NCI-H1048 (cell line): ENCODE data around the gene UCK2.

ENCODE experiments used
- DNase-seq: peaks from one replicate; lab custom pipeline; 2025; lab: John Stamatoyannopoulos, UW

Gene UCK2

DNA sequence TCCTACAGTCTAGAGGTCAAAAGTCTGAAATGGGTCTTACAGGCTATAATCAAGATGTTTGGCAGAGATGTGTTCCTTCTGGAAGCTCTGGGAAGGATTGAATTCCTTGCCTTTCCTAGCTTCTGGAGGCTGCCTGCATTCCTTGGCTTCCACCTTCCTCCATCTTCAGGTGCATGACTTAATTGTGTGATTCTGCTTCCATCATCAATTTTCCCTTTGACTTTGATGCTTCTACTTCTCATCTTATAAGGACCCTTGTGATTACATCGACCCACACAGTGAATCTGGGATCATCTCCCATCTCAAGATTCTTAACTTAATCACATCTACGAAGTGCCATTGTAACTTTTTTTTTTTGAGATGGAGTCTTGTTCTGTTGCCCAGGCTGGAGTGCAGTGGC, 111.4 kb downstream of the UCK2 start:
- no peak for DNase-seq

DNA sequence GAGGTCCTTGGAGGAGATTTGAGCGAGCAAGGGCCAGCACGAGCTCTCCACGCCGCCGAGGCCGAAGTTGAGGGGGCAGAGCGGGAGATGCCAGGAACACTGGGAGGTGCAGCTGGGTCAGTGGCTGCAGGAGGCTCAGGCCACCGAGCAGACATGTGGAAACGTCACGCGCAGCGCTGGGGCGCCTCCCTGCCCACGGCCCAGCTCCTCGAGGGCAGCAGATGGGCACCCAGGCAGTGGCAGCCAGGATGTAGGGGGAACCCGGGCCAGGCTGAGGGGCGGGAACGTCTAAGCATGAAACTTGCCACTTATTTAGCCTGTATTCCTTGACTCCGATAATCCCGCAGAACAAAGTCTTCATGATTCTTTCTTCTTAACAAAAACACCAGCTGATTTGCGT, 114.1 kb downstream of the UCK2 start:
- DNase-seq: no peak

DNA sequence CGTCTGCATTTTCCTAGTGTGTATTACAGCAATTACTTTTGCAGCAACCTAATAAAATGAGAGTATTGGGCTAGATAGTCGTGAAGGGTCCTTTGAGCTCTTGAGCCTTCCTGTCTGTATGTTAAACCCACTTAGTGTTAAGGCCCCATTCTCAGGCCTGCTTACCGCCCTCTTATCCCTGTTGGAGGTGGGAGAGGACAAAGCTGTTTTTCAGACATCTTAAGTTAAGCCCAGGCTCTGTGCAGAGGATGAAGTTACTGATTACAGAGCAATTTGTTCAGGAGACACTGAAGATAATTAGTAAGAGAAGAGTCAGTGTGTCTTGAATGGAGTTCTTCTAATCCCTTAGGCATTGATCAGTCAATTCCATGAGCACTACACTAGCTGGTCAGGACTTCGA, 114.6 kb downstream of the UCK2 start:
- no peak for DNase-seq

DNA sequence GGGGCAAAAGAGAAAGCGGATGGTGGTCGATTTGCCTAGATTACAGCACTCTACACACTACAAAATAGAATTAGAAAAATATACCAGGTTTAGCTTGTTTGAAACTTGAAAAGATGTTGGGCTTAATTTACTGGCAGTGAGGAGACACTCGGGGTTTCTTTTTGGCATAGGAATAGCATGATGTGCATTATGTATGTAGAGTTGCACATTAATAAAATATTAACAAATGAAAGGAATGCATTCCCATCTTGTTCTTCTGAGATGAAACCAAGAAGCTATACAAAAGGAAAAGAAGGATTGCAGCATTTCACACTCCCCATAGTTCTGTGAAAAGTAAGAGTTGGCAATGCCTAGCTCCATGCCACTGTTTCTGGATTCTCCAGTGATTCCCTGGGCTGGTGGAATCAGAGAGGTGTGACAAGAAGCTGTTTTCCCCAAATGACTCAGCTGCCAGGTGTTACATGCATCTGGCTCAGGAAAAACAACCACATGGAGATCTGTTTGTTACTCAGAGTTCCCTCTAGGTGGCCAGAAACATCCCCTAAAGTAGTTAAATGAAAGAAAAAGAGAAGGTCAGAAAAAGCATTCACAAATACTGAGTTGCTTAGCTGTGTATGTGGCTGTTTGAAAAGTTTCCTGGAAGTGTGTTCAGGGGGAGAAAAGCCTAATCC, 115.6 kb downstream of the UCK2 start:
- no peak for DNase-seq

DNA sequence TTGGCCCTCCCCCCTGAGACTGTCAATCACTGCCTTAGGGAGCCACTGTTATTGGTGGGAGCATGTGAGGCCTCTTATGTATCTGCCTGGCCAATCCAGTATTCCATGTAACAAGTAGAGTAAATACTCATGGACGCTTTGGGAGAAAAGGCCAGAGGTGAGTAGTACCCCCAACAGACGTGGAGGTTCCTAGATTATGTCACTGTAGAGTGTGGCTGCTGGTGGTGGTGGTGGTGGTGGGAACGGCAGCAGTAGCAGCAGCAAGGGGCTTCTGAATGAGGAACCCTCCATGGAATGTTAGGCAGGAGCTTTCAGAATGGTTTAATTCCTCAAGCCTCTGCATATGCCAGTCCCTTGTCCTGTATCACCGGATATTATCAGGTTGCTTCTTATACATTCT, 118.5 kb downstream of the UCK2 start:
- DNase-seq: no peak

DNA sequence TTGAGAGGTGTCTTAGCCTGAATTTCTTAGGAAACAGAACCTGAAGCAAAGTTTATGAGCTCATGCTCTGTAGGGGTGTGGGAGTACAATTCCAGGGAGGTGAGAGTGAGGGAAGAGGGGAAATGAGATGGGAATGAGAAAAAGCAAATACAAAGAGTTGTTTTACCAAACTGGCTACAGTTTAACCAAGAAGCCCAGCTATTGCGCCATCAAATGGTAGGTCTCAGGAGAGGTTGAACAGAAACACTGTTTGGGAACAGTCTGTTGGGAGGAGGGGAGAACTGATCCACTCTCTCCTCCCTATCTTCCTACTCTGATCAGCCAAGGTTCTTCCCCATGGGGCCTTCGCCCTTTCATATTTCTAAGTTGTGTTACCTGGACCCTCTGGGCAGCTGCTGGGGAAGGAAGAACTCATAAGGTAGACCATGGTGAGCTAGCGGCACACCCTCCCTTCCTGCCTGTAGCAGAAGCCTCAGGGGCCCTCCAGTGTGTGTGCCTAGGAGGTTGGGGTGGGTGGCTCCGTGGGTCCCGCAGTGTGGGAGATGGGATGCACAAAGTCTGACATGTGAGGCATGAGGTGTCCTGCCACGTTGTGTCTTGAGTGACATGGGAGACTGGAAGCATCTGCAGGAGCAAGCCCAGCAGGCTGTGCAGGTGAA, 120.5 kb downstream of the UCK2 start:
- DNase-seq: no peak

DNA sequence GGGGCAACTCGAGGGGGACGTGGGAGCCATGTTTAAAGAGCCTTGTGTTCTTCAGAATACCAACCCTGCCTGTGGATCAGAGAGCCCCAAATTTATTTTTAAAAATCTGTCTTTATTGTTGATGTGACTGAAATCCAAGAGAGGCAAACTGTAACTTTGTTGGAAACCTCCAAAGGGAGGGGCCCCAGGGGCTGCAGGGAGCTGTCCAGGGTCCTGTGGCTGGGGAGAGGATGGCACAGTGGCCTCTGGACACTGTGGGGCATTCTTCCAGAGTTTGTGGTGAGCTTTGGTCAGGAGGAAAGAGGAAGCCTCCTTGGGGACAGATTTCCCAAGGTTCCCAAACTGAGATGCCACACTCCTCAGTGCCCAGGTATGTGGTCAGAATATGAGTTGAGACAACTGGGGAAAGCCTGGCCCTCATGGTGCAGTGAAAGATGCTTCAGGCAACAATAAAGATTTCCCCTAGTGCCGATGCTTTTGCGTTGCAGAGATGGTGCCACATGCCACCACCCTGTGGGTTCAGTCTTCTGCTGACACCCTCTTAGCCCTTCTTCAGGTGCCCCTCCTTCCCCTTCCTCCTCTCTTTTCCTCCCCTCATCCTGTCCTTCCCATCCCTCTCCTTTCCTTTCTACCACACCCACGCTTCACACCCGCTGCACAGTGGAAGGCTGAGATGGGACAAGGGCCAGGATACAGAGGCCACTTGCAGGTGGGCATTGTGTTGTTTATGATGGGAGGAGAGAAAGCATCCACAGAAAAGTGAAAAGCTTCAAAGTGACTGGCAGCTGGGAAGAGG, 122.1 kb downstream of the UCK2 start:
- no peak for DNase-seq

DNA sequence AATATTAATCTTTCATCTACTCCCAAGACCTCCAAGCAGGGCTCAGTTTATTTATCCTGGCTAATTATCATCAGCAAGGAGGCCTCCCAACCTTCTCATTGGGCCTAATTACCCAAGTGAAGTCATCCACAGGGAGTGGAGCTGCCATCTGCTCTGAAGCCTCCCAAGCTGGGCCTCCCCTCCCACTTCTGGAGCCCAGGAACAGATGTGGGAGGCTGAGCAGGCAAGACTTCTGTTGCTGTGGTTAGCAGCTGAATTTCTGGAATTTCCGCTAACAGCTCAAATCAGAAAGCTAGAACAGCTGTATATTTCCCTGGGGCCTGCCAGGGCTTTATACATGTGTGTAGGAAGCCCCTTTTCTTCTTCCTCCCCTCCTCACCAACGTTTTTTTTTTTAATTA, 127.5 kb downstream of the UCK2 start:
- DNase-seq: no peak

DNA sequence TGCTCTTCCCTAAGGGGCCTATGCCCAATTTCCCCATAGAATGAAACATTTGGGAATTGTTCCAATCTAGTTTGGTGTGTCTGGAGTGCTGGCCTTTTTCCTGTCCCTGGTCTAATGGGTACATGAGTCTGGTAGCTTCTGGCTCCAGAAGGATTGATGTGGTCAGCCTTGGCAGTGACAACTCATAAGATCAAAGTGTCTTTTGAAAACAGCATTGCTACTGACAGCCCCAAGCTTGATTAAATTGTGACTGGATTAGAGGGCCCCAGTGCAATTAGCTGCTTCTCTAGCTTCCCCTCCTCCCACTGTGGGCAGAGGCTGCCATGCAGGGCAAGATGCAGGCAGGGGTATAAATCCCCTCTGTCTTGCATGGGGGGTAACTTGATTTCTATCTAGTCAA, 130.9 kb downstream of the UCK2 start:
- DNase-seq: no peak

DNA sequence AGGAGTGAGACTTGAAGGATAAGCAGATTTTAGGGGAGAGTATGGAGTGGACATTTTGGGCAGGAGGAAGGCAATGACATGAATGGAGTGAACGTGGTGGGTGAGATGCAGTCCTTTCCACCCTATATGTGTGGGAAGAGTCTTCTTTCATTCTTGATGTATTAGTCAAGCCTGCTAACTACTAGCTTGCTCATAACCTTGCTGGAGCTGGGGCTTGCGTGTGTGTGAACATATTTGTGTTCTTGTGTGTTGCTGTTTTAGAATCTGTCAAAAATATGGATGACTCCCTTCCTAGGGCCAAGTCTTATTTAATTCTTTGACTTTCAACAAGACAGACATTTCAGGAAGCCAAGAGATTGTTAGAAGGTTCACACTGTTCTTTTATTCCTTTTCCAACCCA, 132.7 kb downstream of the UCK2 start:
- DNase-seq: no peak

DNA sequence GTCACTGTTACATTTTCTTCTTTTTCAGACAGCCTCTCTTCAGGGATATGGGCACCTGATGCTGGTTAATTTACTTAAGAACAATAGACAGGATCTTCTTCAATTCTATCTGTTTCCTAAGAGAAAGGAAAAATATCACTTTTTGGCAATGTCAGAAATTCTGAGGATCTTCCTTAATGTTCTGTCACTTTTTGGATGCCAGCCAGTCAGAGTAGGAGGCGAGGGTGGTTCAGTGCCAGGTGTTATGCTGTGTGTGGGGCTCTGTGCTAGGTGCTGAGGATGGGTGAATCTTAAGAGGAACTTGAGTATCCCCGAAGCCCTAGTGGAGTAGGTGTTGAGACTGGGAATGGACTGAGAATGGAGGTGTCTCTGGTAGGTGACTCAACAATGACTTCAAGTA, 133.5 kb downstream of the UCK2 start:
- DNase-seq: no peak
